Measurements from ENCODE around the gene SOX11.

Gene SOX11

GRCh38 chr2:5686068-5686467, 6.1 kb upstream of the SOX11 start:
- Histone ChIP-seq H3K27ac (ENCODE audit: low read depth, low read length, poor library complexity, severe bottlenecking) (no peak overlapping the region), H3K4me3 (ENCODE audit: low read depth, low read length, poor library complexity, severe bottlenecking) (no peak overlapping the region), H3K4me2 (ENCODE audit: low read length) (no peak overlapping the region), H3F3A (ENCODE audit: insufficient read depth, low read length) (no peaks in the 10 kb centered on the region), H3K27me3 (ENCODE audit: insufficient read depth, low read length) (no peaks in the 10 kb centered on the region), H3K9me3 (ENCODE audit: low read length) (no peaks in the 10 kb centered on the region), H2AFZ (ENCODE audit: low read length) (no peak overlapping the region), H3K4me1 (ENCODE audit: insufficient read depth, low read length, severe bottlenecking) (no peaks in the 10 kb centered on the region), H4K20me1 (ENCODE audit: insufficient read depth, low read length) (no peaks in the 10 kb centered on the region), H3K9me2 (ENCODE audit: low read depth, low read length) (no peaks in the 10 kb centered on the region), H3K36me3 (ENCODE audit: insufficient read depth, low read length) (no peaks in the 10 kb centered on the region), H3K9ac (ENCODE audit: low read length) (no peak overlapping the region), H3K79me2 (ENCODE audit: insufficient read depth, low read length) (no peaks in the 10 kb centered on the region)
- TF ChIP-seq EZH2 (IDR thresholded peaks at IDR 0.05; ENCODE audit: borderline replicate concordance, low read length) (no peak), CTCF (IDR thresholded peaks at IDR 0.05; ENCODE audit: low read length) (no peak)

GRCh38 chr2:5686536-5686935, 5.6 kb upstream of the SOX11 start:
- Histone ChIP-seq H3K4me3 (ENCODE audit: low read depth, low read length, poor library complexity, severe bottlenecking) (no peak overlapping the region), H3K27ac (ENCODE audit: low read depth, low read length, poor library complexity, severe bottlenecking) (no peak overlapping the region), H3K9ac (ENCODE audit: low read length) (no peak overlapping the region), H3K9me3 (ENCODE audit: low read length) (no peaks in the 10 kb centered on the region), H3K4me2 (ENCODE audit: low read length) (no peak overlapping the region), H2AFZ (ENCODE audit: low read length) (no peak overlapping the region), H3K36me3 (ENCODE audit: insufficient read depth, low read length) (no peaks in the 10 kb centered on the region), H3F3A (ENCODE audit: insufficient read depth, low read length) (no peaks in the 10 kb centered on the region), H3K9me2 (ENCODE audit: low read depth, low read length) (no peaks in the 10 kb centered on the region), H3K4me1 (ENCODE audit: insufficient read depth, low read length, severe bottlenecking) (no peaks in the 10 kb centered on the region), H4K20me1 (ENCODE audit: insufficient read depth, low read length) (no peaks in the 10 kb centered on the region), H3K79me2 (ENCODE audit: insufficient read depth, low read length) (no peaks in the 10 kb centered on the region), H3K27me3 (ENCODE audit: insufficient read depth, low read length) (no peaks in the 10 kb centered on the region)
- no peak for TF ChIP-seq CTCF (IDR thresholded peaks at IDR 0.05; ENCODE audit: low read length)
- no peak for TF ChIP-seq EZH2 (IDR thresholded peaks at IDR 0.05; ENCODE audit: borderline replicate concordance, low read length)

GRCh38 chr2:5689750-5690149, 2.4 kb upstream of the SOX11 start:
- Histone ChIP-seq H3K4me2 (ENCODE audit: low read length) (no peak overlapping the region), H3K36me3 (ENCODE audit: insufficient read depth, low read length) (no peaks in the 10 kb centered on the region), H2AFZ (ENCODE audit: low read length) (no peak overlapping the region), H3K4me1 (ENCODE audit: insufficient read depth, low read length, severe bottlenecking) (no peaks in the 10 kb centered on the region), H3K9me2 (ENCODE audit: low read depth, low read length) (no peaks in the 10 kb centered on the region), H3K9ac (ENCODE audit: low read length) (no peak overlapping the region), H3K4me3 (ENCODE audit: low read depth, low read length, poor library complexity, severe bottlenecking) (no peak overlapping the region), H3K79me2 (ENCODE audit: insufficient read depth, low read length) (no peaks in the 10 kb centered on the region), H3K9me3 (ENCODE audit: low read length) (no peaks in the 10 kb centered on the region), H3K27ac (ENCODE audit: low read depth, low read length, poor library complexity, severe bottlenecking) (no peak overlapping the region), H3K27me3 (ENCODE audit: insufficient read depth, low read length) (no peaks in the 10 kb centered on the region), H3F3A (ENCODE audit: insufficient read depth, low read length) (no peaks in the 10 kb centered on the region), H4K20me1 (ENCODE audit: insufficient read depth, low read length) (no peaks in the 10 kb centered on the region)
- TF ChIP-seq CTCF (IDR thresholded peaks at IDR 0.05; ENCODE audit: low read length) (no peak), EZH2 (IDR thresholded peaks at IDR 0.05; ENCODE audit: borderline replicate concordance, low read length) (no peak)
